SK-N-SH (cell line): Measurements from ENCODE around the gene PLOD3. TPM values are rescaled to one million over a fixed set of nuclear protein-coding genes. Genes with fewer than 3 reads are reported as not detected.
A peak's percentile ranks its signal among the peaks of the same experiment; 100 is the strongest.

ENCODE experiments used
- CTCF ChIA-PET: fragments of 300-600, 350-600 bp; formaldehyde crosslinking; extraction: SDS; loops from one replicate; lab custom pipeline; 2021; lab: Yijun Ruan, JAX
- POLR2A ChIA-PET: fragments of 350-600 bp; sonication (Branson Sonifier 250); formaldehyde crosslinking; extraction: SDS; loops from one replicate; lab custom pipeline; 2020; ENCODE audit warnings: antibody characterized with exemption, inconsistent platforms; lab: Yijun Ruan, JAX
- DNase-seq: peaks from one replicate; pipeline ENCODE4 v3.0.0; 2012
- H2AFZ ChIP-seq: fragments of 200-600 bp; sonication (generic); 2 replicates; pipeline ENCODE4 v1.8.1; 2016; ENCODE audit warnings: antibody characterized with exemption, mild to moderate bottlenecking, low read depth
- H3F3A ChIP-seq: fragments of 200-600 bp; sonication (generic); replicated peaks from 2 replicates; pipeline ENCODE3; 2016; ENCODE audit warnings: antibody characterized with exemption, mild to moderate bottlenecking; ENCODE audit not compliant: insufficient read depth
- H3K27ac ChIP-seq, 2 experiments: fragments of 200-500 bp in 1 of 2; fragments of 200-600 bp in 1 of 2; sonication (Bioruptor generic) in 1 of 2; sonication (generic), shearing (Covaris generic) in 1 of 2; 2 replicates each; pipeline versions ENCODE4 v1.5.1 to v1.6.1; 2014 to 2016; ENCODE audit warnings: low read depth in 2 of 2, inconsistent platforms in 1 of 2, low read length in 1 of 2, mild to moderate bottlenecking in 1 of 2, mixed read lengths in 1 of 2
- H3K27me3 ChIP-seq: fragments of 200-600 bp; sonication (generic), shearing (Covaris generic); 2 replicates; pipeline ENCODE4 v1.6.1; 2016; ENCODE audit warnings: mixed run types; ENCODE audit not compliant: insufficient read depth
- H3K36me3 ChIP-seq, 2 experiments: fragments of 200-500 bp in 1 of 2; fragments of 200-600 bp in 1 of 2; sonication (Bioruptor generic) in 1 of 2; sonication (generic) in 1 of 2; replicated peaks in 1 of 2; 2 replicates each; pipeline versions ENCODE3 to v1.5.1; 2014 to 2016; ENCODE audit warnings: low read length in 1 of 2, mild to moderate bottlenecking in 1 of 2; ENCODE audit not compliant: insufficient read depth in 2 of 2, control insufficient read depth in 1 of 2
- H3K4me1 ChIP-seq, 2 experiments: fragments of 200-500 bp in 1 of 2; fragments of 200-600 bp in 1 of 2; sonication (Bioruptor generic) in 1 of 2; sonication (generic), shearing (Covaris generic) in 1 of 2; 2 replicates each; pipeline versions ENCODE4 v1.5.1 to v1.6.1; 2014 to 2016; ENCODE audit warnings: low read depth in 1 of 2, low read length in 1 of 2, mixed run types in 1 of 2; ENCODE audit not compliant: insufficient read depth in 2 of 2, control insufficient read depth in 1 of 2
- H3K4me2 ChIP-seq: fragments of 200-600 bp; sonication (generic), shearing (Covaris generic); 2 replicates; pipeline ENCODE4 v1.6.1; 2017; ENCODE audit warnings: mixed run types
- H3K4me3 ChIP-seq, 2 experiments: fragments of 200-500 bp in 1 of 2; fragments of 200-600 bp in 1 of 2; sonication (Bioruptor generic) in 1 of 2; sonication (generic), shearing (Covaris generic) in 1 of 2; 2 replicates each; pipeline versions ENCODE4 v1.5.1 to v1.8.1; 2014 to 2016; ENCODE audit warnings: low read depth in 2 of 2, inconsistent platforms in 1 of 2, low read length in 1 of 2, mild to moderate bottlenecking in 1 of 2, mixed read lengths in 1 of 2, moderate library complexity in 1 of 2
- H3K79me2 ChIP-seq: fragments of 200-600 bp; sonication (generic); 2 replicates; pipeline ENCODE4 v1.8.1; 2017; ENCODE audit warnings: mild to moderate bottlenecking; ENCODE audit not compliant: insufficient read depth
- H3K9ac ChIP-seq: fragments of 200-600 bp; sonication (generic); 2 replicates; pipeline ENCODE4 v1.6.1; 2017; ENCODE audit warnings: mixed run types
- H3K9me2 ChIP-seq: fragments of 200-600 bp; sonication (generic); 2 replicates; pipeline ENCODE4 v1.6.1; 2017; ENCODE audit warnings: mixed run types
- H3K9me3 ChIP-seq: fragments of 200-600 bp; sonication (generic); 2 replicates; pipeline ENCODE4 v1.6.1; 2017; ENCODE audit warnings: mixed run types, mild to moderate bottlenecking, moderate library complexity
- H4K20me1 ChIP-seq: fragments of 200-600 bp; sonication (generic); 2 replicates; pipeline ENCODE4 v1.6.1; 2017; ENCODE audit warnings: mild to moderate bottlenecking, mixed run types; ENCODE audit not compliant: insufficient read depth
- CHD2 ChIP-seq: fragments of 150-350 bp; IDR thresholded peaks from 2 replicates; pipeline ENCODE4 v1.6.1; 2018; ENCODE audit warnings: low read length; ENCODE audit not compliant: partially characterized antibody
- CTCF ChIP-seq: fragments of 200-600 bp; sonication (generic); IDR thresholded peaks from 2 replicates; pipeline ENCODE4 v1.6.1; 2017; ENCODE audit warnings: antibody characterized with exemption, mild to moderate bottlenecking, moderate library complexity
- EP300 ChIP-seq, 2 experiments: IDR thresholded peaks; 2 replicates each; pipeline versions ENCODE4 v1.4.0 to v1.6.1; 2012; ENCODE audit warnings: borderline replicate concordance in 1 of 2, low read depth in 1 of 2, low read length in 1 of 2
- EZH2phosphoT487 ChIP-seq: fragments of 200-600 bp; sonication (generic); IDR thresholded peaks from 2 replicates; pipeline ENCODE4 v1.6.1; 2017; ENCODE audit warnings: low read depth, mixed run types, mild to moderate bottlenecking, antibody characterized with exemption, moderate library complexity, borderline replicate concordance
- FOSL2 ChIP-seq: IDR thresholded peaks from 2 replicates; pipeline ENCODE4 v1.4.0; 2012; ENCODE audit warnings: low read depth, mild to moderate bottlenecking, moderate library complexity, borderline replicate concordance
- FOXM1 ChIP-seq: IDR thresholded peaks from 2 replicates; pipeline ENCODE4 v1.4.0; 2012; ENCODE audit warnings: low read depth, mild to moderate bottlenecking
- JUND ChIP-seq: IDR thresholded peaks from 2 replicates; pipeline ENCODE4 v1.4.0; 2012
- NFIC ChIP-seq: IDR thresholded peaks from 2 replicates; pipeline ENCODE4 v1.4.0; 2012; ENCODE audit warnings: borderline replicate concordance
- PBX3 ChIP-seq: IDR thresholded peaks from 2 replicates; pipeline ENCODE4; 2012
- RCOR1 ChIP-seq: fragments of 150-350 bp; IDR thresholded peaks from 2 replicates; pipeline ENCODE4 v1.6.1; 2017; ENCODE audit warnings: antibody characterized with exemption, low read length
- SIN3A ChIP-seq: IDR thresholded peaks from 2 replicates; pipeline ENCODE4 v1.6.1; 2012; ENCODE audit warnings: low read depth, mild to moderate bottlenecking, low read length, moderate library complexity, borderline replicate concordance
- USF1 ChIP-seq: IDR thresholded peaks from 2 replicates; pipeline ENCODE4 v1.4.0; 2012; ENCODE audit warnings: low read depth, borderline replicate concordance
- USF2 ChIP-seq: fragments of 150-350 bp; IDR thresholded peaks from 2 replicates; pipeline ENCODE4 v1.6.1; 2017; ENCODE audit warnings: antibody characterized with exemption, low read length, low read depth, borderline replicate concordance
- YY1 ChIP-seq: IDR thresholded peaks from 2 replicates; pipeline ENCODE4 v1.4.0; 2012; ENCODE audit warnings: low read depth, mild to moderate bottlenecking
- WGBS: methylation state at CpG from one replicate; pipeline ENCODE4 v1.1.6; 2017; ENCODE audit warnings: low lambda C conversion rate; 5-methylcytosine and 5-hydroxymethylcytosine counted together
- polyA plus RNA-seq, 3 experiments: library from polyadenylated mRNA; depleted of rRNA; stranded (reverse); fragments of >200 nt; gene quantifications; 2 replicates each; pipeline ENCODE4 v1.2.3, GENCODE V29; 2012

Gene PLOD3
- polyA plus RNA-seq, 1 of the 3 experiments (the other 2 are of a cell fraction) = 276 TPM

GRCh38 chr7:101175664-101176063 lies 41.7 kb downstream of the PLOD3 start (continued):
- TF ChIP-seq SIN3A = no peak

GRCh38 chr7:101174322-101174854 lies 43.0 kb downstream of the PLOD3 start:
- peaks cover 6% of the 10 kb centered on the region for H3F3A ChIP-seq
- CTCF ChIA-PET = interaction anchor here (1.1 to 6.7 kb wide), 7 partner anchors 12 to 108 kb away, joined by 4 to 43 read pairs (median 5); partner anchors contain the start of gene FIS1
- no peak for TF ChIP-seq PBX3
- TF ChIP-seq CTCF = no peak
- TF ChIP-seq JUND = no peak
- no peak for TF ChIP-seq RCOR1
- TF ChIP-seq YY1 = no peak
- no peak for TF ChIP-seq USF2
- TF ChIP-seq NFIC = no peak
- no peak for TF ChIP-seq FOSL2
- TF ChIP-seq CHD2 = no peak
- no peak for TF ChIP-seq FOXM1
- TF ChIP-seq USF1 = no peak
- no peak for TF ChIP-seq EZH2phosphoT487
- no peak for TF ChIP-seq EP300 (IDR thresholded peaks at IDR 0.05; ENCODE audit: borderline replicate concordance in 1 of 2, low read depth in 1 of 2, low read length in 1 of 2)
- H3K9me3 ChIP-seq = no peaks in the 10 kb centered on the region
- H3K9me2 ChIP-seq = no peaks in the 10 kb centered on the region
- POLR2A ChIA-PET = interaction anchor here (0.6 to 2.0 kb wide), 3 partner anchors 9 to 566 kb away, joined by 3 to 8 read pairs (median 4); partner anchors contain the start of gene VGF
- H3K4me1 ChIP-seq = peaks cover 2 to 20% of the 10 kb centered on the region in 2 experiments; a peak in 3 of 4 replicates
- no peaks in the 10 kb centered on the region for H3K36me3 ChIP-seq
- H4K20me1 ChIP-seq = no peaks in the 10 kb centered on the region
- no peak overlapping the region for H3K4me3 ChIP-seq
- H3K9ac ChIP-seq = no peak overlapping the region
- peaks cover 14% of the 10 kb centered on the region; the same call in 1 of the 2 replicates for H3K27me3 ChIP-seq
- H3K4me2 ChIP-seq = no peak overlapping the region
- no peak overlapping the region for H3K27ac ChIP-seq
- WGBS = 88% methylated on average over 27 of the region's 28 CpGs
- H2AFZ ChIP-seq = no peak overlapping the region
- no peaks in the 10 kb centered on the region for H3K79me2 ChIP-seq
- peak; percentile 16 for DNase-seq
